SK-N-SH treated with all-trans-retinoic acid at 6 μM for 48 hours (cell line): Measurements from ENCODE around the gene GUCA2A.

Experiments
- ATAC-seq: fragments of 200-7000 bp; cut with Tn5 transposase; 3 replicates; pipeline ENCODE4 v1.9.1; 2020; ENCODE audit warnings: mild to moderate bottlenecking, moderate library complexity
- ARNTL ChIP-seq: fragments of 450-650 bp; formaldehyde crosslinking; IDR thresholded peaks from 2 replicates; pipeline ENCODE4 v1.5.0; 2020; ENCODE audit warnings: low read depth, mild to moderate bottlenecking, moderate library complexity, borderline replicate concordance
- BACH2 ChIP-seq: fragments of 250-450 bp; sonication (Bioruptor Pico); IDR thresholded peaks from 2 replicates; pipeline ENCODE4 v1.9.0; 2021; ENCODE audit warnings: mild to moderate bottlenecking, borderline replicate concordance
- CSDC2 ChIP-seq: fragments of 250-450 bp; sonication (Bioruptor Pico); IDR thresholded peaks from 2 replicates; pipeline ENCODE4 v1.5.0; 2020; ENCODE audit warnings: mild to moderate bottlenecking, moderate library complexity
- ESRRG ChIP-seq: fragments of 250-450 bp; sonication (Bioruptor Pico); IDR thresholded peaks from 2 replicates; pipeline ENCODE4 v1.6.1; 2021; ENCODE audit warnings: mild to moderate bottlenecking
- GLIS3 ChIP-seq: fragments of 250-450 bp; sonication (Bioruptor Pico); IDR thresholded peaks from 2 replicates; pipeline ENCODE4 v1.5.0; 2020; ENCODE audit warnings: mild to moderate bottlenecking, moderate library complexity
- ISL1 ChIP-seq: fragments of 250-450 bp; sonication (Bioruptor Pico); IDR thresholded peaks from 2 replicates; pipeline ENCODE4 v2.1.2; 2022; ENCODE audit warnings: mild to moderate bottlenecking, moderate library complexity
- OSR1 ChIP-seq: fragments of 250-450 bp; sonication (Bioruptor Pico); IDR thresholded peaks from 2 replicates; pipeline ENCODE4 v1.8.0; 2022; ENCODE audit warnings: moderate library complexity, mild to moderate bottlenecking, inconsistent platforms
- PPARA ChIP-seq: fragments of 250-450 bp; sonication (Bioruptor Pico); IDR thresholded peaks from 2 replicates; pipeline ENCODE4 v1.5.0; 2020; ENCODE audit warnings: mild to moderate bottlenecking, borderline replicate concordance
- RARB ChIP-seq: fragments of 250-450 bp; sonication (Bioruptor Pico); IDR thresholded peaks from 2 replicates; pipeline ENCODE4 v1.8.0; 2021; ENCODE audit warnings: mild to moderate bottlenecking, moderate library complexity
- SNAI2 ChIP-seq: fragments of 250-450 bp; sonication (Bioruptor Pico); IDR thresholded peaks from 2 replicates; pipeline ENCODE4 v1.5.0; 2020; ENCODE audit warnings: mild to moderate bottlenecking, moderate library complexity
- TCF4 ChIP-seq: fragments of 250-450 bp; sonication (Bioruptor Pico); IDR thresholded peaks from 2 replicates; pipeline ENCODE4 v1.8.0; 2021; ENCODE audit warnings: mild to moderate bottlenecking, moderate library complexity, borderline replicate concordance
- TOX ChIP-seq: fragments of 250-450 bp; sonication (Bioruptor Pico); IDR thresholded peaks from 2 replicates; pipeline ENCODE4 v1.8.0; 2021; ENCODE audit warnings: mild to moderate bottlenecking, moderate library complexity, borderline replicate concordance
- ZC3H10 ChIP-seq: fragments of 250-450 bp; sonication (Bioruptor Pico); IDR thresholded peaks from 2 replicates; pipeline ENCODE4 v1.5.1; 2021; ENCODE audit warnings: mild to moderate bottlenecking, moderate library complexity
- ZFP30 ChIP-seq: fragments of 450-650 bp; formaldehyde crosslinking; IDR thresholded peaks from 2 replicates; pipeline ENCODE4 v1.5.0; 2022; ENCODE audit warnings: mild to moderate bottlenecking, moderate library complexity
- ZNF565 ChIP-seq: fragments of 450-650 bp; formaldehyde crosslinking; conservative IDR thresholded peaks from 2 replicates; pipeline ENCODE4 v1.5.0; 2020; ENCODE audit warnings: low read depth, mild to moderate bottlenecking, moderate library complexity
- ZNF70 ChIP-seq: fragments of 450-650 bp; formaldehyde crosslinking; IDR thresholded peaks from 2 replicates; pipeline ENCODE4 v1.5.0; 2020; ENCODE audit warnings: mild to moderate bottlenecking, moderate library complexity
- ZNF8 ChIP-seq: fragments of 450-650 bp; formaldehyde crosslinking; IDR thresholded peaks from 2 replicates; pipeline ENCODE4 v1.5.0; 2020; ENCODE audit warnings: mild to moderate bottlenecking, moderate library complexity
- TF ChIP-seq, protein P1 (sequence below): fragments of 250-450 bp; sonication (Bioruptor Pico); IDR thresholded peaks from 2 replicates; pipeline ENCODE4 v1.5.1; 2021; ENCODE audit warnings: mild to moderate bottlenecking, moderate library complexity
- TF ChIP-seq, protein P2 (sequence below): fragments of 250-450 bp; sonication (Bioruptor Pico); IDR thresholded peaks from 2 replicates; pipeline ENCODE4 v1.5.0; 2020; ENCODE audit warnings: mild to moderate bottlenecking, moderate library complexity
- TF ChIP-seq, protein P3 (sequence below): fragments of 250-450 bp; sonication (Bioruptor Pico); IDR thresholded peaks from 2 replicates; pipeline ENCODE4 v1.8.0; 2021; ENCODE audit warnings: low read depth, mild to moderate bottlenecking, moderate library complexity, borderline replicate concordance
- TF ChIP-seq, protein P4 (sequence below): fragments of 250-450 bp; sonication (Bioruptor Pico); IDR thresholded peaks from 2 replicates; pipeline ENCODE4 v1.5.1; 2020; ENCODE audit warnings: low read depth, mild to moderate bottlenecking, moderate library complexity

The GUCA2A gene

DNA sequence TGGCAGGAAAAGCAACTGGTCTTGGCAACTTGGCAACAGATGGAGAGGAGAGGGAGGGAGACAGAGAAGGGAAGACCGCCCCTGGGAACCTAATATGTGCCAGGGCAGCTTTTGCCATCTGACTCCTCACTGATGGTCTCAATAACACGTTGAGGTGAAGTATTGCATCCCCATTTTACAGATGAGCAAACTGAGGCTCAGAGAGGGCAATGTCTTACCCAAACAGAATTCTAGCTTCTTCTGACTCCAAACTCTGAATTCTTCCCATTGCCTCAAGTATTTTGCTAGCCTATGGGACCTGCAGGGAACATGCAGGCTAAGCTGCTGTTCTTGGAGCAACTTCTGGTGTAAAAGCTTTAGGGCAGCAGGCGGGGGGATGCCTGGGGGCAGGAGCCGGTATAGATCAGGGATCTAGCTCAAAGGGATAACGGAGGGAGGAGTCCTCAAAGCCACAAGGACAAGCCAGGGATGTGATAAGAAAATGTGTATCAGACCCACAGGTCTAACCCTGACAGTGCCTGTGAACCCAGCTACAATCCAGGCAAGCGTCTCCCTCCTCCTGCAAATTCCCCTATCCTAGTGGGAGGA is 7.2 kb upstream of the GUCA2A start:
- TF ChIP-seq ZC3H10 (CRISPR knock-in tag) (no peak), OSR1 (CRISPR knock-in tag) (no peak), ZFP30 (CRISPR knock-in tag) (no peak), TOX (no peak), CSDC2 (CRISPR knock-in tag) (no peak), ZNF70 (CRISPR knock-in tag) (no peak)
- TF ChIP-seq, protein P1, sequence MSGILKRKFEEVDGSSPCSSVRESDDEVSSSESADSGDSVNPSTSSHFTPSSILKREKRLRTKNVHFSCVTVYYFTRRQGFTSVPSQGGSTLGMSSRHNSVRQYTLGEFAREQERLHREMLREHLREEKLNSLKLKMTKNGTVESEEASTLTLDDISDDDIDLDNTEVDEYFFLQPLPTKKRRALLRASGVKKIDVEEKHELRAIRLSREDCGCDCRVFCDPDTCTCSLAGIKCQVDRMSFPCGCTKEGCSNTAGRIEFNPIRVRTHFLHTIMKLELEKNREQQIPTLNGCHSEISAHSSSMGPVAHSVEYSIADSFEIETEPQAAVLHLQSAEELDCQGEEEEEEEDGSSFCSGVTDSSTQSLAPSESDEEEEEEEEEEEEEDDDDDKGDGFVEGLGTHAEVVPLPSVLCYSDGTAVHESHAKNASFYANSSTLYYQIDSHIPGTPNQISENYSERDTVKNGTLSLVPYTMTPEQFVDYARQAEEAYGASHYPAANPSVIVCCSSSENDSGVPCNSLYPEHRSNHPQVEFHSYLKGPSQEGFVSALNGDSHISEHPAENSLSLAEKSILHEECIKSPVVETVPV (CRISPR knock-in tag): no peak
- TF ChIP-seq, protein P2, sequence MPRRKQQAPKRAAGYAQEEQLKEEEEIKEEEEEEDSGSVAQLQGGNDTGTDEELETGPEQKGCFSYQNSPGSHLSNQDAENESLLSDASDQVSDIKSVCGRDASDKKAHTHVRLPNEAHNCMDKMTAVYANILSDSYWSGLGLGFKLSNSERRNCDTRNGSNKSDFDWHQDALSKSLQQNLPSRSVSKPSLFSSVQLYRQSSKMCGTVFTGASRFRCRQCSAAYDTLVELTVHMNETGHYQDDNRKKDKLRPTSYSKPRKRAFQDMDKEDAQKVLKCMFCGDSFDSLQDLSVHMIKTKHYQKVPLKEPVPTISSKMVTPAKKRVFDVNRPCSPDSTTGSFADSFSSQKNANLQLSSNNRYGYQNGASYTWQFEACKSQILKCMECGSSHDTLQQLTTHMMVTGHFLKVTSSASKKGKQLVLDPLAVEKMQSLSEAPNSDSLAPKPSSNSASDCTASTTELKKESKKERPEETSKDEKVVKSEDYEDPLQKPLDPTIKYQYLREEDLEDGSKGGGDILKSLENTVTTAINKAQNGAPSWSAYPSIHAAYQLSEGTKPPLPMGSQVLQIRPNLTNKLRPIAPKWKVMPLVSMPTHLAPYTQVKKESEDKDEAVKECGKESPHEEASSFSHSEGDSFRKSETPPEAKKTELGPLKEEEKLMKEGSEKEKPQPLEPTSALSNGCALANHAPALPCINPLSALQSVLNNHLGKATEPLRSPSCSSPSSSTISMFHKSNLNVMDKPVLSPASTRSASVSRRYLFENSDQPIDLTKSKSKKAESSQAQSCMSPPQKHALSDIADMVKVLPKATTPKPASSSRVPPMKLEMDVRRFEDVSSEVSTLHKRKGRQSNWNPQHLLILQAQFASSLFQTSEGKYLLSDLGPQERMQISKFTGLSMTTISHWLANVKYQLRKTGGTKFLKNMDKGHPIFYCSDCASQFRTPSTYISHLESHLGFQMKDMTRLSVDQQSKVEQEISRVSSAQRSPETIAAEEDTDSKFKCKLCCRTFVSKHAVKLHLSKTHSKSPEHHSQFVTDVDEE (CRISPR knock-in tag): no peak
- ATAC-seq: no peak

DNA sequence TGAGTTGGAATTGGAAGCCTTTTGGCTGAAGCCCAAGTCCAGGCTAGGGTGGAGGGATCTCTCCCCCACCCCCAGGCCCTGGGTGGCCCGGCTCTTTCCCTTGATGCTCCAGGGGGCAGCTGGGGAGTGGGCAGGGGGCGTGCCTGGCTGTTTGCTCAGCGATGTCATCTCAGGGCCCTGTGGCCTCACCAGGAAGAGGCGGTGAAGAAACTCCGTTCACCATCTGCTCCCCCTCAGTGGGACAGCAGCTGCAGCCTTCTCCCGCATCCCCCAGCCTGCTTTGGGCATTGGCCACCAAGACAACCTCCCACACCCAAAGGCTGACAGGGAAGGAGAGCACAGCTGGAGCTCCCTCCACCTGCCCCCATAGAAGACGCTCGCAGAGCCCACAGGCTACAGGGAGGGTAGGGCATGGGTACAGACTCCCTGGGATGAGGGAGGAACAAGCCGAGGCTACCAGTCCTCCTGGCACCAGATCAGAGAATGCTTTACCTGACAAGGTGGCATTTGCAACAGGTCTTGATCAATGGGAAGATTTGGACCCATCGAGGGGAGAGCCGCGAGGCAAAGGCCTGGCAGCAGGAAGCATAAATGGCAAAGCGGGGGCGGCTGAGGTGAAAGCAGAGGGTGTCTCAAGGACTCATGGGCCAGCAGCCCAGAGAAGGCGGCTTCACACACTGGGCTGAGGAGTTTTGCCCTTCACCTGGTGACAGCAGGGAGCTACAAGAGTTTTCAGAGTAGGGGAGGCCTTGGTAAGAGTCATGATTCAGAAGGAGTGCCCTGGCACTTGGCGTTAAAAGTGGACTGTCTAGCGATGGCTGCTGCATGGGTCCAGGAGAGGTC is 6.5 kb upstream of the GUCA2A start:
- no peak for TF ChIP-seq ZFP30 (CRISPR knock-in tag)
- TF ChIP-seq PPARA: no peak
- no peak for TF ChIP-seq OSR1 (CRISPR knock-in tag)
- TF ChIP-seq ZNF565 (CRISPR knock-in tag): no peak
- TF ChIP-seq ESRRG: no peak
- TF ChIP-seq, protein P3, sequence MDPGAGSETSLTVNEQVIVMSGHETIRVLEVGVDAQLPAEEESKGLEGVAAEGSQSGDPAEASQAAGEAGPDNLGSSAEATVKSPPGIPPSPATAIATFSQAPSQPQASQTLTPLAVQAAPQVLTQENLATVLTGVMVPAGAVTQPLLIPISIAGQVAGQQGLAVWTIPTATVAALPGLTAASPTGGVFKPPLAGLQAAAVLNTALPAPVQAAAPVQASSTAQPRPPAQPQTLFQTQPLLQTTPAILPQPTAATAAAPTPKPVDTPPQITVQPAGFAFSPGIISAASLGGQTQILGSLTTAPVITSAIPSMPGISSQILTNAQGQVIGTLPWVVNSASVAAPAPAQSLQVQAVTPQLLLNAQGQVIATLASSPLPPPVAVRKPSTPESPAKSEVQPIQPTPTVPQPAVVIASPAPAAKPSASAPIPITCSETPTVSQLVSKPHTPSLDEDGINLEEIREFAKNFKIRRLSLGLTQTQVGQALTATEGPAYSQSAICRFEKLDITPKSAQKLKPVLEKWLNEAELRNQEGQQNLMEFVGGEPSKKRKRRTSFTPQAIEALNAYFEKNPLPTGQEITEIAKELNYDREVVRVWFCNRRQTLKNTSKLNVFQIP (CRISPR knock-in tag): no peak
- no peak for TF ChIP-seq ZC3H10 (CRISPR knock-in tag)
- TF ChIP-seq GLIS3 (CRISPR knock-in tag): no peak
- no peak for TF ChIP-seq SNAI2 (CRISPR knock-in tag)
- no peak for TF ChIP-seq ISL1 (CRISPR knock-in tag)
- no peak for TF ChIP-seq ZNF8 (CRISPR knock-in tag)
- no peak for TF ChIP-seq ZNF70 (CRISPR knock-in tag)
- ATAC-seq: no peak

DNA sequence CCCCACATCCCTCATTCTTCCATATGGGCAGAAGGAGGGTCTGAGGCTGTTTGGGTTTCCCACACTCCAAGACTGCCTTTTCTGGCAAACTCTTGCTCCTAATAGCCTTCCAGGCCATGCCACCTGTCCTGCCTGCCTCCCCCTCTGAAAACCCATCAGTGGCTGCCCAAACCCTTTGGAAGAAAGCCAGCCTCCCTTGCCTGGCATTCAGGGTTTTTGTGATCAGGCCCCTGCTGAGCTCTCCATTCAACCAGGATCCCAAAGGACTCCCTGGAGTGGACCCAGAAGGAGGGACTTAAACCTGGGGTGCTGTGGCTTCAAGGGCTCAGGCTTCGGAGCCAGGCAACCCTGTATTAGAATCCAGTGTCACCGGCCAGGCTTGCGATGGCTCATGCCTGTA is 4.2 kb upstream of the GUCA2A start:
- ATAC-seq: no peak
- TF ChIP-seq TOX (no peak), RARB (CRISPR knock-in tag) (no peak), CSDC2 (CRISPR knock-in tag) (no peak), ZFP30 (CRISPR knock-in tag) (no peak), SNAI2 (CRISPR knock-in tag) (no peak), TCF4 (CRISPR knock-in tag) (no peak), ZC3H10 (CRISPR knock-in tag) (no peak), BACH2 (CRISPR knock-in tag) (no peak), OSR1 (CRISPR knock-in tag) (no peak), ZNF565 (CRISPR knock-in tag) (no peak), ARNTL (no peak), ESRRG (no peak), ZNF8 (CRISPR knock-in tag) (no peak), PPARA (no peak)
- TF ChIP-seq, protein P4, sequence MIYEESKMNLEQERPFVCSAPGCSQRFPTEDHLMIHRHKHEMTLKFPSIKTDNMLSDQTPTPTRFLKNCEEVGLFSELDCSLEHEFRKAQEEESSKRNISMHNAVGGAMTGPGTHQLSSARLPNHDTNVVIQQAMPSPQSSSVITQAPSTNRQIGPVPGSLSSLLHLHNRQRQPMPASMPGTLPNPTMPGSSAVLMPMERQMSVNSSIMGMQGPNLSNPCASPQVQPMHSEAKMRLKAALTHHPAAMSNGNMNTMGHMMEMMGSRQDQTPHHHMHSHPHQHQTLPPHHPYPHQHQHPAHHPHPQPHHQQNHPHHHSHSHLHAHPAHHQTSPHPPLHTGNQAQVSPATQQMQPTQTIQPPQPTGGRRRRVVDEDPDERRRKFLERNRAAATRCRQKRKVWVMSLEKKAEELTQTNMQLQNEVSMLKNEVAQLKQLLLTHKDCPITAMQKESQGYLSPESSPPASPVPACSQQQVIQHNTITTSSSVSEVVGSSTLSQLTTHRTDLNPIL: no peak
- TF ChIP-seq, protein P2 (CRISPR knock-in tag): no peak
